GM21528 (cell line): ENCODE results near the gene IMPA2.

Source experiments
- ATAC-seq: cut with Tn5 transposase; IDR thresholded peaks from one replicate; pipeline ENCODE4 v1.9.1; 2021; ENCODE audit warnings: mild to moderate bottlenecking, moderate library complexity; ENCODE audit not compliant: unreplicated experiment, low FRiP score

IMPA2 gene

DNA sequence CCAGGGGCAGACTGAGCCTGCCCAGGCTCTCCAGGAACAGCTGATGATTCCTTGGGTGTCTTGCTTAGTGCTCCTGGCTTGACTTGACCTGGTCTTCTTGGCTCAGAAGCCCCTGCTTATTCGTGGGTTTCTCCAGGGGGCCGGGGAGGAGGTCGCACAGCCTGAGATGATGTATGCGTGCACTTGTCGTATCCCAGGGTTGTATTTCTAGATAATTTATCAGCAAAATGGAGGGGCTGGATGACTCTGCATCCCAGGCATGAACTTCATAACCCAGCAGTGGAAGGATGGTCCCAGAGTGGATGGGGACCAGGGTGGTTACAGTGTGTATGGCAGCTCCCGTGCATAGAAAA, 25.2 kb downstream of the IMPA2 start:
- ATAC-seq: no peak

DNA sequence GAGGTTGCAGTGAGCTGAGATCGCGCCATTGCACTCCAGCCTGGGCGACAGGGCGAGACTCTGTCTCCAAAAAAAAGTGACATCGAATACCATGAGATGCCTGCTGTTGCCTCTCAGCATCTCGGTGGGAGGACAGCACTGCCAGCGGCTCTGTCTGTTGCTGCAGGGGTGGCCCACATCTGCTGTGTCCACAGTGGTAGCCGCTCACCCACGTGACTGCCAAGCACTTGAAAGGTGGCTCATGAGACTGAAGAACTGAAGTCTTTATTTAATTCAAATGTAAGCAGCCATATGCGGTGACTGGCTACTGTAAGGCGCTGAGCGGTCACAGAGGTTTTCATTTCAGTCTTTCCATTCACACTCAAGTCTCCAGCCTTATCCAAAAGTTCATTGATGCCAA, 25.8 kb downstream of the IMPA2 start:
- no peak for ATAC-seq

DNA sequence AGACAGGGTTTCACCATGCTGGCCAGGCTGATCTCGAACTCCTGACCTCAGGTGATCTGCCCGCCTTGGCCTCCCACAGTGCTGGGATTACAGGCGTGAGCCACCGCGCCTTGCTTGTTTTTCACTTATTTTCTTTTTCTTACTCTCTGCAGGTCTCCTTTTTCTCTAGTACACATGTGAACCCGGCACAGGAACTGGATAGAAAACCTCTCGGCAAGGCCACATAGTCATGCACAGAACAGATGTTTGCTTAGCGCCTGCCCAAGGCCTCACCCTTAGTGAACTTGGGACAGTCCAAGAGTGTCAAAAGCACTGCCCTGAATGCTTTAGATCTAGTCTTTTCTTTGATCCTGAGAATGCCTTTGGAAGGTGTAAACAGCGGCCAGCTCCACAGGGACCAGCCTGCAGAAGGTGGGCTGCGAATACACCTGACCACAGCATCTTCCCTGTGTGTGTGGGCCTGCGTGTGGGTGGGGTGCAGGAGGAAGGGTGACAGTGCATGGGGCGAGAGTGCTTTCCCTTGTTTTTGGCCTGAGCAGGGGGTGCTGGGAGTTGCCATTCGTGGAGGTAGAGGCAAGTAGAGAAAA, 27.0 kb downstream of the IMPA2 start:
- ATAC-seq: no peak

DNA sequence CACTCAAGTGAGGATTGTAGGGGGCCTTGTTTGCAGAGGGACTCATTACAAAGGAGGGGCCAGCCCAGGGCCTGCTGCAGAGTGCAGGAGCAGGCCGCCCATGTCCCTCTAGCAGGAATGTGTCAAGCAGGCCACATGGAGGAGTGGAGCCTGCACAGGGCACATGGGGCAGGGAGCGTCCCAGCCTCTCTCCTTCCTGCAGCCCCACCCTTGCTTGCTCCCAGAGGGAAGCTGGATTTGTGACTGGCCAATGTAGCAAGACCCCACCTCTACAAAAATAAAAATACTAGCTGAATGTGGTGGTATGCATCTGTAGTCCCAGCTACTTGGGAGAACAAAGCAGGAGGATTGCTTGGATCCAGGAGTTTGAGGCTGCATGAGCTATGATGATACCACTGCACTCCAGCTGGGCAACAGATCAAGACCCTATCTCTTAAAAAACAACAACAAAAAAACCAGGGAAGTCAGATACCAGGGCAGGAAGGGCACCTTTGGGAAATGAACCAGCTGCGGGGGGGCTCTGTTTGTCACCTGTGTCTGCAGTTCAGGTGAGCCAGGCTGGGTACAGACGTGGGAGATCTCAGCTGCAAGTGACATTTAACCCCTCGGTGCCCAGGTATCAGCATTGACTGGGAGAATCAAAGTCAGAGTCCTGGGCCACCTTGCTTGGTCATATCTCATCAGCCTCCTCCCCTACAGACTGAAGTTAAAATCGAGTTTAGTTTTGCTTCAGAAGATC, 27.7 kb downstream of the IMPA2 start:
- no peak for ATAC-seq

DNA sequence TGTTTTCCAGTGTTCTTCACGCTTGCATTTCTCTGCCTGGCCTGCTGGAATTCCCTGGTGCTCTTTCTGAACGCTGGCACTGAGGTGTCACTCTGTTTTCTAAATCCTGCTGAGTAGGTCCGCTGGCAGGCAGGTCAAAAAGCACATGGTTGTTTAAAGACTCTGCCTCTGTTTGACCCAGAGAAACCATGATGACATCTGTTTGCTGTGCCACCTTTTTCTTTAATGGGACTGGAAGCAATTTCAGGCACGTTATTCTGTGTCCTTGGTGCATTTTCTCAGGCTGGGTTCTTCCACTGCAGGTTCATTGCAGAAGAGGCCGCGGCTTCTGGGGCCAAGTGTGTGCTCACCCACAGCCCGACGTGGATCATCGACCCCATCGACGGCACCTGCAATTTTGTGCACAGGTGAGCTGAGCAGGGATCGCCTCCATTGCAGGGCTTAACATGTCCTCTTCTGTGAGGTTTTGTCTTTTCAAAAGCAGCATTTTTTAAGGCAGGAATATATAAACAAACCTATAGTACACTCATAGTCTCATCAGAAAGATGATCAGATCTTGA, 28.4 kb downstream of the IMPA2 start:
- ATAC-seq: no peak

DNA sequence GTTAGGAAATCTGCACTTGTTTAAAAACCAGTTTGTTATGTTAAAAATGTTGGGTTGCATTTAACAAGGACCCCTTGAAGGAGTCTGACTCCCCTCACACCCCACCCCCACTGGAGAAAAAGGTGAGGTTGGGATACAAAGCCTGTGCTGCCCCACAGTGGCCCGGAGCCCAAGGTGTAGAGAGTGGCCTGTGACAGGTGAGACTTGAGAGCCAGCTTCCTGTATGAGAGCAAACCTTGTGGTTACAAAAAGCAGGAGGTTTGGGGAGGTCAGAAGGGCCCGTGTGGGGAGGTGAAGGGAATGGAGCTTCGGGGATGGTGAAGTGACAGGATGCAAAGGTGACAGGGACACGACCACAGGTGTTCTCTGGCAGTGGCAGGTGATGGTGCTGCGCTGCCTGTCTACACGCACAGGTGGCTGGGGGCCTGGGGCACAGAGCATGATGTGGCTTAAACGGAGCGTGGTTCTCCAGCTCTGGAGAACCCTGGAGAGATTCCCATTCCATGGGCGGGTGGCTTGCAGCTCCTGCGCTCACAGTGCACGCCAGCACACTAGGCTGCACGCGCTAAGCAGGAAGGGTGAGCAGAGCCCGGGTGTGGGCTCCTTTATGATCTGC, 29.0 kb downstream of the IMPA2 start:
- ATAC-seq: no peak

DNA sequence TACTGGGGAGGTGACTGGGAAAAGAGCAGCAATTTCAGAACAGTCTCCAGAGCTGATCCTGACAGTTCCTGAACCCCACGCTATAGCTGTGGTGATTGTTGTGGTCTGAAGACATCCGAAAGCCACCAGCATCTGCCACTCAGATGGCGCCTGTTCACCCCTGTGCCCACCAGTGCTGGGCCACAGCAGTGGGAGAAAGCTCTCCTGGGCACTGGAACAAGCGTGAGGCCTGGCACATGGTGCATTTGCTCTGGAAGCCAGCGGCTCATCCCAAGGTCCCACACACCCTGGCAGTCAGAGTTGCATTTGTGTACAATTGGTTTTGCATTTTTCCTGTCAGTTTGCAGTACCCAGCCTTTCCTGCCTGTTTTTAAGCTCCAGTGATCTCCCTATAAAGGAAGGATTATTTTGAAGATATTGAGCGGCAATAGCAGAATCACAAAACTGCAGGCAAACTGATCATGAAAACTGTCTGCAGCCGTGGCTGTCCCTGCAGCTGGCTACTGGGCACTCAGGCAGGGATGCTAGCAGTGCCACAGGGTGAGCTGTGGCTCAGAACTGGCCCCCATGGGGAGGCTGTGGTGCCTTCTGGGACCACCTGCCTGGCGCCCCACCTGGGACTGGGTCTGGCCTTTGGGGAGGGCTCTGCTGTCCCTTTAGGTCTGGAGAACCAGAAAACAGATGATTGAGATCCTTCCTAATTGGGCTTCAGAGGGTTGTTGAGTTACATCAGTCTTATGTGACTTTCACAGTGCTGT, 30.1 kb downstream of the IMPA2 start:
- ATAC-seq: no peak

DNA sequence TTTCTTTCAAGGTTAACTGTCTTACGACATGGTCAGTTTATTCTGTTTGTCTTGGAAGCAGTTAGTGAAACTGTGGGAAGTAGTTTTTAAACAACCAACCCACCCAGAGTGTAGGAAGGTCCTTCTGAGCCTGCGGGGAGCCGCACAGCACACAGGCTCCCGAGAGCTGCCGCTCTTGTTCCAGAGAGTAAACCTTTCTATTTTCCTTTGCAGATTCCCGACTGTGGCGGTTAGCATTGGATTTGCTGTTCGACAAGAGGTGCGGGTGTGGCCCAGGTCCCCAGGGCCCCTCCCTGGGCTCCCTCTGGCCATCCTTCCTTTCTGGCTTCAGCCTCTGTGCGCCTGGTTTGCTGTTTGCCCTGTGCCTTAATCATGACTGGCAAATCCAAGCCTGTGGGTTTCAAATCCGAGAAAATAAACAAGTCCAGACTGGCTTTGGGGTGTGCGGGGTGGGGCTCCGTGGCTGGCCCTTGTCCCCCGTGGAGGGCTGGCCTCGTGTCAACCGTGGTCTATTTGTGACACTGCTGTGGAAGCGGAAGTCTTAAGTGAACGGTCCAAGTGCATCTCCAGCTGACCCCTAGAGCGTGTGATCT, 30.7 kb downstream of the IMPA2 start:
- ATAC-seq: no peak

DNA sequence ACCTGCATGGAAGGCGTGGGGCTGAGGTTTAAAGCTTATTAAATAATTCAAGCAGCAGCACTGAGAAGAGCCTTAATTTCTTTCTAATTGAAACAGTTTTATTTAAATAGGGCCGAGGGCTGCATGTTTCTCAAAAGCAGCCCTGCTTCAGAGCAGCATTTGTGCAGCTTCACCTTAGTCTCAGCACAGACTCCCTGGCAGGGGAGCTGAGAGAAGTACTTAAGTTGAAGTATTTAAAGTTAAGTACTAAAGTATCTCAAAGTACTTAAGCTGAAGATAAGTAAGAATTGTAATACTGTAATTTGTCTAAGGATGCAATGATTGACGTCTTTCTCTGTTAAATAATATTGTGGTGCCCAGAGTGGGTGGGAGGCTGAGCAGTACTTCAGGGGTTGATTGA, 31.4 kb downstream of the IMPA2 start:
- no peak for ATAC-seq

DNA sequence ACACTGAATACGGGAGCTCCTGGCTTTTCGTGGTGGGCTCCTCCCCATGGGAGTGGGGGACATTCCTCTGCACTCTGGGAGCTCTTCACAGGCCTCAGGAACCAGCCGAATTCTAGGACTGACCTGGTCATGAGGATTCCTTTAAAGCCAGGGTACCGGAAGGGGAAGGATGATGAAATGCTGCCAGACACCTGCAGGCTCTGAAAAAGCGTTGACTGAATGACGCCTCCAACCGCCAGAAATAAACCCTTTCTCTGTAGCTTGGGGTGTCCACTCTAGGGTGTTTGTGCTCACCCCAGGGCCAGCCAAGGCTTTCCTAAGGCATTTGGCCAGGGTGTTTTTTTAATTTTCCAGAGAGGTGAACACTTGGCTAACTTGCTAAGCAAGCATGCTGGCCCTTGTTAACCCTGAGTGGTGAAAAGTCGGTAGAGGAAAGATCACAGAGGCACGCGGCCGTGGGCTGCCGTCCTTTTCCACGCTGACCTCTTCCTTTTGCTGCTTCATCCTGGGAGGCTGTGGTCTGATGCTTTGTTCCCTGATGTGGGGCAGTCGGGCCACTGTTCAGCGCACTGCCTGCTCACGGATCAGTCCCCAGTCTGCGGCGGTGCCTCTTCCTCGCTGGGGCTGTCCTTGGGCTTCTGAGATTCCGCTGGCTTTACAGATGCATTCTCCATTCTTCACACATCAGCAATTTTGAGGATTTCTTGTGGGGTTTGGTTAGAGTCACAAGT, 32.0 kb downstream of the IMPA2 start:
- no peak for ATAC-seq

DNA sequence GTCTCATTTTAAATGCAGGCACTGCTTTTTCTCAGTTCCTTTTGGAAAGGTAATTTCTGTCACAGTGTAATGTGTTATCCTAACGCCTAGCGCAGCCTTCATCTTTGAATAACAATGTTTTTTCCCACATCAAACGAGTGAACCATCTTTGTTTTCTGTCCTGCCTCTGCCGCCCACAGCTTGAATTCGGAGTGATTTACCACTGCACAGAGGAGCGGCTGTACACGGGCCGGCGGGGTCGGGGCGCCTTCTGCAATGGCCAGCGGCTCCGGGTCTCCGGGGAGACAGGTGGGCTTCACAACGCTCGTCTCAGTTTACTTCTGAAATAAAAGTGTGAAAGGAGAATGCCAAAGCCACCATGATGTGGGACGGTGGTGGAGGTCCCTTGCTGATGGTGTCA, 32.8 kb downstream of the IMPA2 start:
- no peak for ATAC-seq

DNA sequence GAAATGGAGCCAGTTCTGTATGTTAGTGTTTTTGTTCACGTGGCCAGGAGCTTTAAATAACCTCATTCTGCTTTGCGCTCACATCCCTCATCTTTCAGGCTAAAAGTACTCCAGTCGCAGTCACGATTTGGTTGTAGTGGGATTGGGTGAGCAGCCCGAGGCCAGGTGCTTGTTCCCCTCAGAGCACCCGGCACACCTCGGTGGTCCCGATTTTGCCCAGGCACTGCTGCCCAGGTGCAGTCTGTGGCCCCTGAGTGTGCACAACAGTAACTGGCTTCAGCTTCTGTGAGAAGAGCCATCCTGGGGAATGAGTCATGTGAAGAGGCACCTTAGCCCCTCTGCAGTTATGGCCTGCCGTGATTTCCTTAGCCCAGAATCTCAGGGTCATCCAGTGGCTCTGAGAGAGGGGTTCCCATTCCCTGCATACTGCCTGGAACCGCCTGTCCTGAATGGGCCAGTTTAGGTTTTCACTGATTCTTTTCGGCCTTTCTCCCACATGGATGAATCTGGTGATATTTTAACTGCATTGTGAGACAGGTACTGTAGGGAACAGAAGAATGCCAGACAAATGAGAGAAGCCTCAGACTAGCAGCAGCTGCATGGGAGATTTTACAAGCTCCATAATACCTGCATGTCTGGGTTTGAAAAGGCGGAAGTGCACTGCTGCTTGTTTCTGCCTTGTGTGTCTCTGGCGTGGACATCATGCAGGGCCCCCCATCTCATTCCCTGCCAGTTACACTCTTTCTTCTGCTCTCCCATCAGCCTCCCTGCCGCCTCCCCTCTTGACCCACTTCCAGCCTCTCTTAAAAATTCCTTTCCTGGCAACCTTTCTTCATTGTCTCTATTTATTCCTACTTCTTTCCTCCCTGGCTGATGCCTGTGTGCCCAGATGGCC, 33.5 kb downstream of the IMPA2 start:
- no peak for ATAC-seq

DNA sequence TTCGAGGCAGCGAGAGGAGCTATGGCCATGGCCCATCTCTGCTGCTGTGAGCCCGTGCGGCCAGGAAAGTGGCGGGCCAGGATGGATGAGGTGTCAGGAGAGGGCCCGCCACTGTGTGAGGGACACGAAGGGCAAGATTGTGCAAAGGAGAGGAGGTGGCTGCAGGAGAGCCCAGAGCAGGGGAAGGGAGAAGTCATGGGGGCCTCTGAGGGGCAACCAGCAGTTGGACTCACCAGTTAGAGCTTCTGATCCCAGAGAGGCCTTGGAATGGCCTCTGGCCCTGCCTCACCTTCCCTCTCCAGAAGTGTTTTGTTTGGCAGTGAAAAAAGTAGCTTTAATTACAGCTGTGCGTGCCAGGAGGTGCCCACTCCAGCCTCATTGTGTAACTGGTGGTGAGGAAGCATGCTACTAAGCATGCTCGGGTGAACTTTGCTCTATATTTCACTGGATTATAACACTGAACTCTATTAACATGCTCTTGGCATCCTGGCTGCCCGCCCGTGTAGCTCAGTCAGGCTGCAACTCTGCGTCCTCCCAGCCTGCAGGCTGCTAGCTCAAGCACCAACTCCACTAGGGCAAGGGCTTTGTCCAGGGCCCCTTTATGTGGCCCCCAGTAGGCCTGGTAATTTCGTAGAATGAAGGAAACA, 34.2 kb downstream of the IMPA2 start:
- ATAC-seq: no peak

DNA sequence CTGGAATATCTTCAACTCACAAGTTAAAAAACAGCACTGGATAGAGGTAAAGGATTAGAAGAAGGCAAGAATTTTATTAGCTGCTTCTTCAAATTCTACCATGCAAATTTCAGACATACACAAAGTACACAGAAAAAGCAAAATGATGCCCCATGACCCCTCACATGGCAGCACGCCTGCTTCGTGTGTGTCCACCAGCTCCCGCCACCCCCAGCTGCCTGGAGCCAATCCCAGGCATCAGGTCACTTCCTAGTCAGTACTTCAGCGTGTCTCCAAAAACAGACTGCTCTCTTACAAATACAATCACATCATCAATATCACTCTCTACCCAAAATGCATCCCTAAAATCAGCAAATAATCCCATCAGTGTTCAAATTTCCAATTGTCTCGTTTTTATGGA, 35.8 kb downstream of the IMPA2 start:
- no peak for ATAC-seq

DNA sequence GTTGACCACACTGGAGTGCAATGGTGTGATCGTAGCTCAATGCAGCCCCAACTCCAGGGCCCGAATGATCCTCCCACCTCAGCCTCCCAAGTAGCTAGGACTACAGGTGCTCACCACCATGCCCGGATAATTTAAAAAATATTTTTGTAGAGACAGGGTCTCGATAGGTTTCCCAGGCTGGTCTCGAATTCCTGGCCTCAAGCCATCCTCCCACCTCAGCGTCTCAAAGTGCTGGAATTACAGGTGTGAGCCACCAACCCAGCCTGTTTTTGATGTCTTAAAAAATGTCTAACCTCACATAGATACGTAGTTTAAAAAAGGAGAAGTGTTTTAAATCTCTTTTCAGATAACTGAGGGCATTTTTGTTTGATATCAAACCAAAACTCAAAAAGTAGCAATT, 37.6 kb downstream of the IMPA2 start:
- no peak for ATAC-seq

DNA sequence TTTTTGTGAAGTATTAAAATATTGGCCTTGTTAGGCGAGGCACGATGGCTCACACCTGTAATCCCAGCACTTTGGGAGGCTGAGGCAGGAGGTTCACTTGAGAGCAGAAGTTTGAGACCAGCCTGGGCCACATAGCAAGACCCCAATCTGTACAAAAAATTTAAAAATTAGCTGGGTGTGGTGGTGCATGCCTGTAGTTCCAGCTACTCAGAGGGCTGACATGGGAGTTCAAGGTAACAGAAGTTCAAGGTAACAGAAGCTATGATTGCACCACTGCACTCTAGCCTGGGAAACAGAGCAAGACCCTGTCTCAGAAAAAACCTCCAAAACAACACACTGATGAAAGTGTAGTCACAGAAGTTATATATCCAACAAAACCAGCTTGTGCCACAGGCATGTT, 39.8 kb downstream of the IMPA2 start:
- no peak for ATAC-seq

DNA sequence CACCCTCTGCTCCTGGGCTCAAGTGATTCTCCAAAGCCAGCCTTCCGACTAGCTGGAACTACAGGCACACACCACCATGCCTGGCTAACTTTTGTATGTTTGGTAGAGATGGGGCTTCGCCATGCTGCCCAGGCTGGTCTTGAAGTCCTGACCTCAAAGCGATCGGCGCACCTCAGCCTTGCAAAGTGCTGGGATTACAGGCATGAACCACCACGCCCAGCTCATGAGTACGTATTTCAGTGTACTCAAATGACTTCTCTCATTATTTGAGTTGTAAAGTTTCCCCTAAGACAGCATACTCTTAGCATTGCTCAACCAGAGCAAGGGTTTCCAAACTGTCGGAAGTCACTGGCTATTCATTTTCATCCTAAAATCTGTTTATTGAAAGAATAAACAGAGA, 40.3 kb downstream of the IMPA2 start:
- ATAC-seq: no peak

DNA sequence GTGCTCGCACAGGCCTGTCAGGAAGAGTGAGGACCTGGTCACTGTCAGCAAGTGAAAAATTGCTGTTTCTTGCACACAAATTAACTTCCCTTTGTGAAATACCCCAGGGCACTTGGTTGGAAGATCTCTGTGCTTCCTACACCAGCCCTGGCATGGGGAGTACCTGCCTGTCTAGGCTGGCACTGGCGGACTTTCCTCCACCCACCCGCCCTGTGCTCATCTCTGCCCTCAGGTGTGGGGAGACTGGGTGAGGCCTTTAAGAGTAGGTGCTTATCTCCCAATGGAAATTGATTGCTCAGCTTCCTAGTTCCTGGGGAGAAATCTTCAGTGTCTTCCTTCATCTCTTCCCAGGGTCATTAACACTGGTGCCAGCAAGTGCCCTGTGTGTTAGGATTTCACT, 42.1 kb downstream of the IMPA2 start:
- ATAC-seq: no peak

DNA sequence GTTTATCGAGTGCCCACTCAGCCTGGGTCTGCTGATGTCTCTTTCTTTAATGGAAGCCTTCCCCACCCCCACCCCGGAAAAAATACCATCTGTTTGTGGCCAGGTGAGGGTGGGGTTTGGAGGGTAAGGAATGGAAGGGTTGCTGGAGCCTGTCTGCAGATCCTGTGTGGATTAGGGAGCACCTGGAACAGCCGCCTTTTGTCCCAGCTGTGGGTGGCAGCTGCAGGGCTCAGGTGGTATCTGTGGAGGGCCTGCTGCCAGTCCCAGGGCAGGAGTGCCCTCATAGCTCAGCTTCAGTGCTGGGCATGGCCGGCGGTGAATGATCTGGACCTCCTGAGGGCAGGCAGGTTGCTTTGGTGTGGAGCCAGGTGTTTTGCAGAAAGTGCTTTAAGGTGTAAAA, 45.3 kb downstream of the IMPA2 start:
- ATAC-seq: no peak
